ENCODE measurements around the gene OBI1.

DNA sequence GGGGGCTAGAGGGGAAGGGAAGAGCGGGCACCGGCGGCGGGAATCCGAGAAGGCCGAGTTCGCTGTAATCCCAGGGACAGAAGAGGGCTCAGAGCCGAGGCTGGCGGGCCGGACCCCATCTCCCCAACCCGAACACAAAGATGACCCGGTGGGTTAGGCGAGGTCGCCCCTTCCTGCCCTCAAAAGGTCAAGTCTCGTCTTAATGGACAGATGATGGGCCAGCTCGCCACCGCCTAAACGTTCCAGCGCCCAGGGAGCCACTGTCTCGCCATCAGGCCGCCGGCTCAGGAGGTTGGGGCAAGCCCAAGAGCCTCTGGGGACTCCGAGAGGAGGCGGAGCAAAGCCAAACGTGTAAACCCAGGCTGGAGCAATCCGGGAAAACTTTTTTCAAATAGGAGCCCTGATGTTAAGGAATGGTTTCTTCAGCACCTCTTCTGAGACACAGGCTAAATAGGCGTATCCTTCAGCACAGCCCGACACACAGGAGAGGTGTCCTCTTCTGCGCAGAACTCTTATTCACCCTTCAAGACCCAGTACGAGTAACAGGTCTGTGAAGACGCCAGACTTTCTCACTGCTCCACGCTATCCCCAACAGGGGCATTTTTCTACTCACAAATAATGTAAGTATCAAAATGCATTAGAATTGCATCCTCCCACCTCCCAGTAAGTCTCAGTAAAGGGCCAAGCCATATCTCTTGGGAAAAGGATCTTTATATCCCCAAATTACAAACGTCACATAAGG is 49.3 kb downstream of the OBI1 start:
- TF ChIP-seq, protein P1, sequence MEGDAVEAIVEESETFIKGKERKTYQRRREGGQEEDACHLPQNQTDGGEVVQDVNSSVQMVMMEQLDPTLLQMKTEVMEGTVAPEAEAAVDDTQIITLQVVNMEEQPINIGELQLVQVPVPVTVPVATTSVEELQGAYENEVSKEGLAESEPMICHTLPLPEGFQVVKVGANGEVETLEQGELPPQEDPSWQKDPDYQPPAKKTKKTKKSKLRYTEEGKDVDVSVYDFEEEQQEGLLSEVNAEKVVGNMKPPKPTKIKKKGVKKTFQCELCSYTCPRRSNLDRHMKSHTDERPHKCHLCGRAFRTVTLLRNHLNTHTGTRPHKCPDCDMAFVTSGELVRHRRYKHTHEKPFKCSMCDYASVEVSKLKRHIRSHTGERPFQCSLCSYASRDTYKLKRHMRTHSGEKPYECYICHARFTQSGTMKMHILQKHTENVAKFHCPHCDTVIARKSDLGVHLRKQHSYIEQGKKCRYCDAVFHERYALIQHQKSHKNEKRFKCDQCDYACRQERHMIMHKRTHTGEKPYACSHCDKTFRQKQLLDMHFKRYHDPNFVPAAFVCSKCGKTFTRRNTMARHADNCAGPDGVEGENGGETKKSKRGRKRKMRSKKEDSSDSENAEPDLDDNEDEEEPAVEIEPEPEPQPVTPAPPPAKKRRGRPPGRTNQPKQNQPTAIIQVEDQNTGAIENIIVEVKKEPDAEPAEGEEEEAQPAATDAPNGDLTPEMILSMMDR (IDR thresholded peaks at IDR 0.05): no peak
- no peak for TF ChIP-seq POLR2AphosphoS5 (IDR thresholded peaks at IDR 0.05)
- TF ChIP-seq POLR2A (IDR thresholded peaks at IDR 0.05): no peak
- no peak for TF ChIP-seq EP300 (IDR thresholded peaks at IDR 0.05)
